ENCODE results near the gene GARIN1A.

- TF ChIP-seq, protein P1, sequence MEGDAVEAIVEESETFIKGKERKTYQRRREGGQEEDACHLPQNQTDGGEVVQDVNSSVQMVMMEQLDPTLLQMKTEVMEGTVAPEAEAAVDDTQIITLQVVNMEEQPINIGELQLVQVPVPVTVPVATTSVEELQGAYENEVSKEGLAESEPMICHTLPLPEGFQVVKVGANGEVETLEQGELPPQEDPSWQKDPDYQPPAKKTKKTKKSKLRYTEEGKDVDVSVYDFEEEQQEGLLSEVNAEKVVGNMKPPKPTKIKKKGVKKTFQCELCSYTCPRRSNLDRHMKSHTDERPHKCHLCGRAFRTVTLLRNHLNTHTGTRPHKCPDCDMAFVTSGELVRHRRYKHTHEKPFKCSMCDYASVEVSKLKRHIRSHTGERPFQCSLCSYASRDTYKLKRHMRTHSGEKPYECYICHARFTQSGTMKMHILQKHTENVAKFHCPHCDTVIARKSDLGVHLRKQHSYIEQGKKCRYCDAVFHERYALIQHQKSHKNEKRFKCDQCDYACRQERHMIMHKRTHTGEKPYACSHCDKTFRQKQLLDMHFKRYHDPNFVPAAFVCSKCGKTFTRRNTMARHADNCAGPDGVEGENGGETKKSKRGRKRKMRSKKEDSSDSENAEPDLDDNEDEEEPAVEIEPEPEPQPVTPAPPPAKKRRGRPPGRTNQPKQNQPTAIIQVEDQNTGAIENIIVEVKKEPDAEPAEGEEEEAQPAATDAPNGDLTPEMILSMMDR (IDR thresholded peaks at IDR 0.05; ENCODE audit: low read depth, low read length): no peak
- no peak for TF ChIP-seq EZH2phosphoT487 (IDR thresholded peaks at IDR 0.05; ENCODE audit: low read depth)
Measured at GRCh38 chr7:128687131-128687530, 15.0 kb downstream of the GARIN1A start.
